ENCODE data around the gene GPC5. TPM values are rescaled to one million over a fixed set of nuclear protein-coding genes. Genes with fewer than 3 reads are reported as not detected.

The GPC5 gene
- total RNA-seq, 1 experiment from 2014 or later = 0.26 TPM

DNA sequence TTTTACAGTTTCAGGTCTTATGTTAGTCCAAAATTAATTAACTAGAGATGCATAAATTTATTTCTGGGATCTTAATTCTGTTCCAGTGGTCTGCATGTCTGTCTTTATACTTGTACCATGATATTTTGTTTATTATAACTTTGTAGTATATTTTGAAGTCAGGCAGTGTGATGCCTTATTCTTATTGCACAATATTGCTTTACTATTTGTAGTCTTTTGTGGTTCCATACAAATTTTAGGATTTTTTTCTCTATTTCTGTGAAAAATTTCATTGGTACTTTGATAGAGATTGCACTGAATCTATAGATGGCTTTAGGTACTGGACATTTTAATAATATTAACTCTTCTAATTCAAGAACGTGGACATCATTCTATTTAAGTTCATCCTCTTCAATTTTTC, 304.0 kb downstream of the GPC5 start:
- intact Hi-C loops (cut with micrococcal nuclease; ENCODE audit: unreplicated experiment) = no loop called here
- Histone ChIP-seq H3K27me3 (ENCODE audit: control insufficient read depth, insufficient read depth, low read length) (no peaks in the 10 kb centered on the region), H3K4me1 (ENCODE audit: control insufficient read depth, insufficient read depth, low read length) (no peaks in the 10 kb centered on the region), H3K36me3 (ENCODE audit: control insufficient read depth, insufficient read depth, low read length) (no peaks in the 10 kb centered on the region), H3K4me3 (ENCODE audit: low read depth in 2 of 2, low read length in 2 of 2) (no peak overlapping the region), H3K27ac (ENCODE audit: low read length) (no peak overlapping the region), H3K9me3 (ENCODE audit: control insufficient read depth, insufficient read depth, low read depth, low read length) (no peaks in the 10 kb centered on the region)
- ATAC-seq (no peak), DNase-seq (ENCODE audit: low read depth, low spot score) (no peak)
- TF ChIP-seq SIN3A (IDR thresholded peaks at IDR 0.05; ENCODE audit: borderline replicate concordance, insufficient read depth, low read depth, low read length) = no peak
- TF ChIP-seq CTCF (IDR thresholded peaks at IDR 0.05) = no peak
- no peak for TF ChIP-seq TCF7L2 (IDR thresholded peaks at IDR 0.05; ENCODE audit: low read depth, low read length)
- TF ChIP-seq, protein P1, sequence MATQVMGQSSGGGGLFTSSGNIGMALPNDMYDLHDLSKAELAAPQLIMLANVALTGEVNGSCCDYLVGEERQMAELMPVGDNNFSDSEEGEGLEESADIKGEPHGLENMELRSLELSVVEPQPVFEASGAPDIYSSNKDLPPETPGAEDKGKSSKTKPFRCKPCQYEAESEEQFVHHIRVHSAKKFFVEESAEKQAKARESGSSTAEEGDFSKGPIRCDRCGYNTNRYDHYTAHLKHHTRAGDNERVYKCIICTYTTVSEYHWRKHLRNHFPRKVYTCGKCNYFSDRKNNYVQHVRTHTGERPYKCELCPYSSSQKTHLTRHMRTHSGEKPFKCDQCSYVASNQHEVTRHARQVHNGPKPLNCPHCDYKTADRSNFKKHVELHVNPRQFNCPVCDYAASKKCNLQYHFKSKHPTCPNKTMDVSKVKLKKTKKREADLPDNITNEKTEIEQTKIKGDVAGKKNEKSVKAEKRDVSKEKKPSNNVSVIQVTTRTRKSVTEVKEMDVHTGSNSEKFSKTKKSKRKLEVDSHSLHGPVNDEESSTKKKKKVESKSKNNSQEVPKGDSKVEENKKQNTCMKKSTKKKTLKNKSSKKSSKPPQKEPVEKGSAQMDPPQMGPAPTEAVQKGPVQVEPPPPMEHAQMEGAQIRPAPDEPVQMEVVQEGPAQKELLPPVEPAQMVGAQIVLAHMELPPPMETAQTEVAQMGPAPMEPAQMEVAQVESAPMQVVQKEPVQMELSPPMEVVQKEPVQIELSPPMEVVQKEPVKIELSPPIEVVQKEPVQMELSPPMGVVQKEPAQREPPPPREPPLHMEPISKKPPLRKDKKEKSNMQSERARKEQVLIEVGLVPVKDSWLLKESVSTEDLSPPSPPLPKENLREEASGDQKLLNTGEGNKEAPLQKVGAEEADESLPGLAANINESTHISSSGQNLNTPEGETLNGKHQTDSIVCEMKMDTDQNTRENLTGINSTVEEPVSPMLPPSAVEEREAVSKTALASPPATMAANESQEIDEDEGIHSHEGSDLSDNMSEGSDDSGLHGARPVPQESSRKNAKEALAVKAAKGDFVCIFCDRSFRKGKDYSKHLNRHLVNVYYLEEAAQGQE (IDR thresholded peaks at IDR 0.05; ENCODE audit: insufficient read depth in 1 of 2, low read depth in 2 of 2, low read length in 1 of 2) = no peak
- TF ChIP-seq POLR2AphosphoS5 (IDR thresholded peaks at IDR 0.05; ENCODE audit: low read depth, low read length) = no peak
- ChIA-PET POLR2A (no interaction called here), CTCF (no interaction called here)
- BruUV-seq (replicated peaks) = no TSS peak
- in situ Hi-C loops (cut with HindIII; ENCODE audit: low pct_unique_long_range_greater_than_20kb, low sequenced_read_pairs) = no loop called here

DNA sequence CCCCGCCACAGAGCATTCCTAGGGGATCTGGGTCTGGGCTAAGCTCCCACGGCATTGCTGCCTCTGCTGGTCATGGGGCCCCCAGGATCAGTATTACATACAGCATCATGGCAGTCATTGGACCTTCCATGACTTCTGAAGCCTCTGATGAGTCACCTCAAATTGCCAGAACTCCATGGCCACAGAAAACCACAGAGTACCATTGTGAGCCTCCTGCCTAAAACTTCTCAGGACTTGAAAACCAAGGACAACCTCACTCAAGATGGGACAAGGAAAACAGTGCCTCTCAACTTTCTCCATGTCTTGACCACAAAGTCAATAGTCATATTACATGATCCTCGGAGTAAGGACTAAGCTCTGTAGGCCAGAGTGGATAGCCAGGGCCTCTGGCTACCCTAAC, 306.0 kb downstream of the GPC5 start:
- H3K27ac ChIP-seq (ENCODE audit: low read length) = no peak overlapping the region
- intact Hi-C loops (cut with micrococcal nuclease; ENCODE audit: unreplicated experiment) = no loop called here
- no peaks in the 10 kb centered on the region for H3K9me3 ChIP-seq (ENCODE audit: control insufficient read depth, insufficient read depth, low read depth, low read length)
- no peaks in the 10 kb centered on the region for H3K27me3 ChIP-seq (ENCODE audit: control insufficient read depth, insufficient read depth, low read length)
- ChIA-PET CTCF (no interaction called here), POLR2A (no interaction called here)
- no peaks in the 10 kb centered on the region for H3K36me3 ChIP-seq (ENCODE audit: control insufficient read depth, insufficient read depth, low read length)
- TF ChIP-seq, protein P1 (IDR thresholded peaks at IDR 0.05; ENCODE audit: insufficient read depth in 1 of 2, low read depth in 2 of 2, low read length in 1 of 2) = no peak
- TF ChIP-seq POLR2AphosphoS5 (IDR thresholded peaks at IDR 0.05; ENCODE audit: low read depth, low read length) = no peak
- no peak for TF ChIP-seq SIN3A (IDR thresholded peaks at IDR 0.05; ENCODE audit: borderline replicate concordance, insufficient read depth, low read depth, low read length)
- no peak for TF ChIP-seq CTCF (IDR thresholded peaks at IDR 0.05)
- TF ChIP-seq TCF7L2 (IDR thresholded peaks at IDR 0.05; ENCODE audit: low read depth, low read length) = no peak
- no TSS peak for BruUV-seq (replicated peaks)
- H3K4me1 ChIP-seq (ENCODE audit: control insufficient read depth, insufficient read depth, low read length) = no peaks in the 10 kb centered on the region
- DNase-seq (ENCODE audit: low read depth, low spot score) (no peak), ATAC-seq (no peak)
- H3K4me3 ChIP-seq (ENCODE audit: low read depth in 2 of 2, low read length in 2 of 2) = no peak overlapping the region
- in situ Hi-C loops (cut with HindIII; ENCODE audit: low pct_unique_long_range_greater_than_20kb, low sequenced_read_pairs) = no loop called here
